GM18870 (cell line): Measurements from ENCODE around the gene ACOT13.
"Not testable (repeated sequence)": the region's sequence is repeated elsewhere in the genome, so short reads cannot be mapped to it uniquely, and the experiment has no call there.

ENCODE experiments used
- ATAC-seq: cut with Tn5 transposase; IDR thresholded peaks from one replicate; pipeline ENCODE4 v1.9.1; 2021; ENCODE audit warnings: moderate library complexity; ENCODE audit not compliant: unreplicated experiment

ACOT13 gene

DNA sequence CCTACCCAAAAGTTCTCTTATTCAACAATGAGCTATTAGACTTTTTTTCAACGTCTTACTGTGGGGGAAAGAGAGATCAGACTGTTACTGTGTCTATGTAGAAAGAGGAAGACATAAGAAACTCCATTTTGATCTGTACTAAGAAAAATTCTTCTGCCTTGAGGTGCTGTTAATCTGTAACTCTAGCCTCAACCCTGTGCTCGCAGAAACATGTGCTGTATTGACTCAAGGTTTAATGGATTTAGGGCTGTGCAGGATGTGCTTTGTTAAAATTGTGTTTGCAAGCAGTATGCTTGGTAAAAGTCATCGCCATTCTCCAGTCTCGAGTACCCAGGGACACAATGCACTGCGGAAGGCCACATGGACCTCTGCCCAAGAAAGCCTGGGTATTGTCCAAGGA is 5.1 kb upstream of the ACOT13 start:
- not testable (repeated sequence) for ATAC-seq

DNA sequence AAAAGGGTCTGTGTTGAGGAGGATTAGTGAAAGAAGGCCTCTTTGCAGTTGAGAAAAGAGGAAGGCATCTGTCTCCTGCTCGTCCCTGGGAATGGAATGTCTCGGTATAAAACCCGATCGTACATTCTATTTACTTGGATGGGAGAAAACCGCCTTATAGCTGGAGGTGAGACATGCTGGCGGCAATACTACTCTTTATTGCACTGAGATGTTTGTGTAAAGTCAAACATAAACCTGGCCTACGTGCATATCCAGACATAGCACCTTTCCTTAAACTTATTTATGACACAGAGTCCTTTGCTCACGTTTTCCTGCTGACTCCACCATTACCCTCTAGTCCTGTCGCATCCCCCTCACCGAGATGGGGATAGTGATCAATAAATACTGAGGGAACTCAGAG is 4.6 kb upstream of the ACOT13 start:
- no peak for ATAC-seq

DNA sequence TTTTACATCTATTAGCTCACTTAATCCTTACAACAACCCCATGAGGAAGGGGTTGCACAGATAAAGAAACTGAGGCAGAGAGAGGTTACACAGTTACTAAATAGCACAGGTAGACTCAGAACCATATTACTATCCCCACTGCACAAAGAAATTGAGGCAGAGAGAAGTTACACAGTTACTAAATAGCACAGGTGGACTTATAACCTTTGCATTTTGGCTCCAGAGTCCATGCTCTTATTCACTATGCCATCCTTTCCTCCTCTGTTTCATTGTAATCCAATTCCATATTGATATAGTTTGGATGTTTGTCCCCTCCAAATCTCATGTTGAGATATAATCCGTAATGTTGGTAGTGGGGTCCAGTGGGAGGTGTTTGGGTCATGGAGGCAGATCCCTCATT is 3.7 kb upstream of the ACOT13 start:
- no peak for ATAC-seq

DNA sequence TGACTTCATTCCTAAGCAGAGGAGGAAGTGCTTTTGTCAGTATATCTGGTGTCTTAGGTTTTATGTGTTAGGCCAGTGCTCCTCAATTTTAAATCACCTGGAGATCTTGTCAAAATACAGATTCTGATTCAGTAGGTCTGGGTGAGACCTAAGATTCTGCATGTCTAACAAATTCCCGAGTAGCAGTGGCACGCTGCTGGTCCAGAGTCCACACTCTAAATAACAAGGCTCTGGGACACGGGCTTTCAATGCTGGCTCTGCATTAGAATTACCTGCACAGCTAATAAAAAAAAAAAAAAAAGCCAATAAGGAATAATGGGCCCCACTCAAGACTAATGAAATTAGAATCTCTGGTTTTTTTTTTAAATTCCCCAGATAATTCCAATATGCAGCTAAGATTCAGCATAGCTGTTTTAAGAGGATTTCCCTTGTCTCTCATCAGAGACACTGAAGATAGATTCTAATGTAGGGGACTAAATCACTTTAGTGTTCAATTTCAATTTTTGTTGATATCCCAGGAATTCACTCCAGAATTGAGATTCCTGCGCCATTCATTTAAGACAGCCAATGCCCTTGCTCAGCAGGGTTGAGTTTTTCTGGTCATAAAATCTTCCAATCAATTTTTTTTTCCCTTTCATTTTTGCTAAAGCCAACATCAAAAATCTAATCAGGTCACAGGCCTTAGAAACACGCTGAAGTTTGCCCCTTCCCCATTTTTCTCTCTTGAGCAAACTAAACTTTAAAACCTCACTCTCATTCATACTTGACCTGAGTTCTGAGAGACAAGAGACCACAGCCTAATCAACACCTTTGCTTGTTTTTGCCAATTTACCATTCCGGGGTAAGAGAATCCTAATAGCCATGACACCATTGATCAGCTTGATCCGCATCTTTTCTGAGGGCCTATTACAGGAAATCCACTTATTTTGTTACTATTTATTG is 2.6 kb upstream of the ACOT13 start:
- no peak for ATAC-seq

DNA sequence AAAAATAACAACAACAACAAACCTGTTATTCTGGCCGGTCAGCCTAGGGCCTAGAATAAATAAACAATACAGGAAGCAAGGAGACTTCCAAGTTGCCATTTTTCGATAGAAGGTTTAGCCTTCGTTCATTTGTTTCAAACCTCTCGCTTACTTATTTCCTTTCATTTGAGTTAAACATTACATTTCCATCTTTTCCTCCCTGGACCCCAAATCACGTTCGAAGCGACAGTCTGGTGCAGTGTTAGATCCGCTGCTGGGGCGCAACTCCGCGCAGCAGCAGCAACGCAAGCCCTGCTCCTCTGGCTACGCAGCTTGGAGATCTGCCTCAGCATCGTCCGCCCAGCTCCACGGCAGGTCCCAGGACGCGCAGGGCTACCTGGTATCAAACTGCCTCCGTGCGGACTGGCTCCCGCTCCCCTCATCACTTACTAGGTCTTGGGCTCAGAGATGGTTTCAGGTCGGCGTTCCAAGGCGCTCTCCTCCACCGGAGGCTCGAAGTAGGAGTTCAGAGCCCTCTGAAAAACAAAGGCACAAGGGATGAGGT is 708 bp upstream of the ACOT13 start:
- ATAC-seq = peak; percentile 30

DNA sequence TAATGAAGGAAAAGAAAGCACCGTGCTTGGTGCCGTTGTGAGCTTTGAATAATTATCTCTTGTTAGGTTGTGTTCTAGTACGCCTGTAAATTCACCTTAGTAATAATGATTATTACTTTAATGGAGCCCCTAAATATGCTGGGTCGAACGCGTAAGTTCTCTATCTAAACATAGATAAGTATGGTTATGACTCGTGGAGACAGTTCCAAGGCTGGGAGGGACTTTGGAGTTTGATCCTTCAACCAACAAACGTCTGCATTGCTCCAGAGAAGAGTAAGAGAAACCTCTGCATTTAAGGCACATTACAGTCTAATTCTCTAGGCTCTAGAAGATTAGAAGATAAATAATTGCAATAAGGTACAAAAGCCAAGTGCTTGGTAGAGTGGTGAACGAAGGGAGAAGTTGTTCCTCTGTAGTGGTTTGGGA is 514 bp downstream of the ACOT13 start:
- no peak for ATAC-seq

DNA sequence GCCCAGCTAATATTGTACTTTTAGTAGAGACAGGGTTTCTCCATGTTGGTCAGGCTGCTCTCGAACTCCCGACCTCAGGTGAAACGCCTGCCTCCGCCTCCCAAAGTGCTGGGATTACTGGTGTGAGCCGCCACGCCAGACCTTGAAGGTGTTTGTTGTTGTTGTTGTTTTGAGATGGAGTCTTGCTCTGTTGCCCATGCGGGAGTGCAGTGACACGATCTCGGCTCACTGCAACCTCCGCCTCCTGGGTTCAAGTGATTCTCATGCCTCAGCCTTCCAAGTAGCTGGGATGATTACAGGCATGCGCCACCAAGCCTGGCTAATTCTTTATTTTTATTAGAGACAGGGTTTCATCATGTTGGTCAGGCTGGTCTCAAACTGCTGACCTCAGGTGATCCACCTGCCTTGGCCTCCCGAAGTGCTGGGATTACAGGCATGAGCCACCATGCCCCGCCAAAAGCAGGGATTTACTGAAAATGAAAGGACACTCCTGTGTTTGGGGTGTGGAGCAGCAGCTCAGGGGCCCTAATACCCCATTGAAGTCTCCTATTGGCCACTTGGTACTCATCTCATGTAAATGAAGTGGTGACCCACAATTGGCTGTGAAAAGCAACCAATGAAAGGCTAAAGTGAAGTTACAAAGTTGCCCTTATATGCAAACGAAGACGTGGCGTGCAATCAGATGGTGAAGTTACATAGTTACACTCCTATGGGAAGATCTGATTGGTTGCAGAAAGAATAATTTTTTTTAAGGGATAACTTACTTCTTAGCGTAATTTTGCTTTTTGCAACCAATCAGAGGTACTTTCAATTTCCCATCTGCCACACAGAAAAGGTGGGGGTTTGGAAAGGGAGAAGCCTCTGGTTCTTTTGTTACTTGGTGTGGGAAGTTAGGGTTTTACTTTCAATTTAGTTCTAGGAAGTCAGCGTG is 1.5 kb downstream of the ACOT13 start:
- ATAC-seq = not testable (repeated sequence)

DNA sequence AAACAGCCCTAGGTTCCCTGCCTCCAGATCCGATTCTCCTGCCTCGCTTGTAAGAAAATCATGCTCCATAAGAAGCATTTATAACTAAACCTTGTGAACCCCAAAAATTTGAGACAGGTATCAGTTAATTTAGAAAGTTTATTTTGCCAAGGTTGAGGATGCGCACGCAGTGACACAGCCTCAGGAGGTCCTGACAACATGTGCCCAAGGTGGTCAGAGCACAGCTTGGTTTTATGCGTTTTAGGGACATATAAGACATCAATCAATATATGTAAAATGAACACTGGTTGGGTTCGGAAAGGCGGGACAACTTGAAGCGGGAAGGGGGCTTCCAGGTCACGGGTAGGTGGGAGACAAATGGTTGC is 2.1 kb downstream of the ACOT13 start:
- no peak for ATAC-seq

DNA sequence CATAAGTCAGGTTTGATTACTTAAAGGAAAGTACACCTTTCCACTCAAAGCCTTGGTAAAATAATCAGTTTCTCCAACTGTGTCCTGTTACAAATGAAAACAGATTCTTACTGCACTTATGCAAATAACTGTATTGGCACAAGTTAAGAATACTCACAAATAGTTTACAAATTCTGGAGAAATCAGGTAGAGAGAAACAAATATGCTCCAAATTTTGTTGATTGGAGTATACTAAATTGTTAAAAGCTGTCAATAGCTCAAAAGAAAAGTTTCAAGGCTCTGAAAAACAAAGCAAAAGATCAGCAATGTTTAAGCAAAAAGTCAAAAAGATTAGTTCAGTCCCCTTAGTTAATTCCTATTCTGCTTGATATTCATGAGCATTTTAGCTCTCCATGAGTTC is 3.6 kb downstream of the ACOT13 start:
- ATAC-seq = not testable (repeated sequence)

DNA sequence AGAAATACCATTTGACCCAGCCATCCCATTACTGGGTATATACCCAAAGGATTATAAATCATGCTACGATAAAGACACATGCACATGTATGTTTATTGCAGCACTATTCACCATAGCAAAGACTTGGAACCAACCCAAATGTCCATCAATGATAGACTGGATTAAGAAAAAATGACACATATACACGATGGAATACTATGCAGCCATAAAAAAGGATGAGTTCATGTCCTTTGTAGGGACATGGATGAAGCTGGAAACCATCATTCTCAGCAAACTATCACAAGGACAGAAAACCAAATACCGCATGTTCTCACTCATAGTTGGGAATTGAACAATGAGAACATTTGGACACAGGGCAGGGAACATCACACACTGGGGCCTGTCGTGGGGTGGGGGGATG is 4.2 kb downstream of the ACOT13 start:
- not testable (repeated sequence) for ATAC-seq

DNA sequence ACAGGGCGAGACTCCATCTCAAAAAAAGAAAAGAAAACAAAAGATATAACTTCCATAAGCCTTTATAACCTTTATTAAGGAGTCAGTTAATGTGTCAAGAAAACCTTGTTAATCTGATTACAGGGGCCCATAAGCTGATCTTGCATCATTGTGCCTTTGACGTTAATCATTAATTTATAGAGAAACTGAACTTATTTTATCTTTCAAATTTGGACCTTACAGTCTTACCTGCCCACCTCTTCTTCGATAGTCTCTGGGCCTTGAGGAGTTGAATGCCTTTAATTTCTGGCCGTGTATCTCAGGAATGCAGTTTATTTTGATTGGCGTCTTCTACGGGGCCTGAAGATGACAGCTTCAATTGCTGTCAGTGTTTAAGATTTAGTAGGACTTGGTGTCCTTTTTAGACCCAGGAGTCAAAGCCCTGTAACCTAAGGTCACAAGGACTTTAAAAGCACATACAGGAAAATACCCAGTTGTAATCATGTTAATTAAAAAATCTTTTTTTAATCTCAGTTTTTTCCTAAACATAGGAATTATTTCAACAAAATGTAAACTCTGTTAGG is 5.8 kb downstream of the ACOT13 start:
- no peak for ATAC-seq

DNA sequence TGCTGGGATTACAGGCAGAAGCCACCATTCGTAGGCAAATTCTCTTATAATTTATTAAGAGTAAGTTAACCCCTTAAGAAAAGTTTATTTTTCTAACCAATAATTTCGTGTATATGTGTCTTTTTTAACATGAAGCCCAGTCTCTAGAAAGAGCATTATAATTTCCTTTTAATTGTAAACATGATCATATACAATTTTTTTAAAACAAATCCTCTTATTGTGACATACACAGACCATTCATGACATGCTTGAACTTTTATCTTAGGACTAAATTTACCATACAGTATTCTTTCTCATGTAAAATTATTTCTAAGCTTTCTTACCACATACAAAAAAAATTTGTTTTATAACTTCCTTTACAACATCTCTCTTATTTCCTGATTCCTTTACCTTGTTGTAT is 6.7 kb downstream of the ACOT13 start:
- ATAC-seq = no peak

DNA sequence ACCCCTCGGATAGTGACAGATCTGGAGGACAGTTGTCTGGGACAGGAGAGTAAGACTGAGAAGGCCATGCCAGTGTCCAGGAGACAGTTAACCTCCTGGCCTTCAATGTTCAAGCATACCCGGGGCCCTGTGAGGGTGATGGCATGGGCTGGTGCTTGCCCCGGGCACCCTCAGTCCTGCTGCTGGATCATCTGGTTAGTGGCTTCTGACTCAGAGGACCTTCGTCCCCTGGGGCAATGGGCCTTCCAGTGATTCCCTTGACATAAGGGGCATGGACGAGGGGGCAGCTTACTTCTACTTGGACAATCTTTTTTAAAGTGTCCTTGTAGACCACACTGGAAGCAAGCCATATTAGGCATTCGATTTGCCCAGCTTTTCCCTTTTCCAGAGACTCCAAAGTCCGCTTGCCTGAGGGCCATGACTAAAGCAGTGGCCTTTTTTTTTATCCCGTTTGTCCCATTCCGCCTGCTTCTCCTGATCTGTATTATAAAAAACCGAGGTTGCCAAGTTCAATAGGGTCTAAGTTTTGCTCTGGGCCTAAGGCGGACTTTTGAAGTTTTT is 12.0 kb downstream of the ACOT13 start:
- ATAC-seq = not testable (repeated sequence)

DNA sequence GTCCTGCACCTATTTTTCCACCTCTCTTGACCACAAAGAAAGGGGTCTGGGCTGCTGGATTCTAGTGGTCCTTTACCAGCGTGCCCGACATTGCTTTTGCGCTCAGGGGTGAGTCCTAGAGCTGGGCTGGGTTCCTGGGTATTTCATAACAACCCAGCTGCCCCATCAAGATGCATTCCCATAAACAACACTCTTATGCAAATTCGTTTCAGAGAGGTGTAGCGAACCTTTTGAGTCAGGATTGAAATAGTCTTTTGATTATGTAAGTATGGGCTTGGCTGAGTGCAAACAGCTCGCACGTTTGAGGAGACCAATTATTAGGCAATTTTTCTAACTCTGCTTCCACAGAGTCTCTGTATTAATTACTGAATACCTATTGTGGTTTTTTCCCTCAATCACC is 13.7 kb downstream of the ACOT13 start:
- ATAC-seq = no peak

DNA sequence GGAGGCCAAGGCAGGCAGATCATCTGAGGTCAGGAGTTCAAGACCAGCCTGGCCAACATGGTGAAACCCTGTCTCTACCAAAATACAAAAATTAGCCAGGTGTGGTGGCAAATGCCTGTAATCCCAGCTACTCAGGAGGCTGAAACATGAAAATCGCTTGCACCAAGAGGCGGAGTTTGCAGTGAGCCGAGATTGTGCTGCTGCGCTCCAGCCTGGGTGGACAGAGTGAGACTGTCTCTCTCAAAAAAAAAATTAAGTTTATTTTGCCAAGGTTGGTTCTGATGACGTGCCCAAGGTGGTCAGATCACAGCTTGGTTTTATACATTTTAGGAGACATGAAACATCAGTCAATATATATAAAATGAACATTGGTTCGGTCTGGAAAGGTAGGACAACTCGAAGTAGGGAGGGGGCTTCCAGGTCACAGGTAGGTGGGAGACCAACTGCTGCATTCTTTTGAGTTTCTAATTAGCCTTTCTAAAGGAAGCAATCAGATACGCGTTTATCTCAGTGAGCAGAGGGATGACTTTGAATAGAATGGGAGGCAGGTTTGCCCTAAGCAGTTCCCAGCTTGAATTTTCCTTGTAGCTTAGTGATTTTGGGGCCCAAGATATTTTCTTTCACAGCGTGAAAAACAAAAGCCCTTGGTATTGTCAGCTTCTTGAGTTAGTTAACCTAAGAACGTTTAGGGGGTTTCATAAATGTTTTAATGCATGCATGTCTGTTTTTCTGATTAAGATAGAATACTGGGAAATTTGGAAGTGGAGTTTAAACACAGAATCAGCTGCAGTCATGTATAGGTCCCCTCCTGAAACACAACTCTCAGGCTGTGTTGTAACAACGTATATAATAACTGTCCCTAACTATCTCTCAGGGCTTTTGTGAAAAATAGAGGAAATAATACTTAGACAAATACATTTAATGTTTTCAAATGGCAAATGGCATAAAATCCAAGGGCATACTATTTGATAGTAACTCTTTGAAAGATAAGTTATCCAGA is 16.7 kb downstream of the ACOT13 start:
- ATAC-seq = no peak

DNA sequence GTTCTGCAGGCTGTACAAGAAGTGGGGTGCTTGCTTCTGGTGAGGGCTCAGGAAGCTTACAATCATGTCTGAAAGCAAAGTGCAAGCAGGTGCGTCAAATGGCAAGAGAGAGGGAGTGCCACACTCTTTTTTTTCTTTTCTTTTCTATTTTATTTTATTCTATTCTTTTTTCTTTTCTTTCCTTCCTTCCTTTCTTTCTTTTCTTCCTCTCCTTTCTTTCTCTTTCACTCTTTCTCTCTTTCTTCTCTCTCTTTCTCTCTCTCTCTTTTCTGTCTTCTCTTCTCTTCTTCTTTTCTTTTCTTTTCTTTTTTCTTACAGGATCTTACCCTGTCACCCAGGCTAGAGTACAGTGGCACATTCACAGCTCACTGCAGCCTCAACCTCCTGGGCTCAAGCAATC is 19.5 kb downstream of the ACOT13 start:
- no peak for ATAC-seq

DNA sequence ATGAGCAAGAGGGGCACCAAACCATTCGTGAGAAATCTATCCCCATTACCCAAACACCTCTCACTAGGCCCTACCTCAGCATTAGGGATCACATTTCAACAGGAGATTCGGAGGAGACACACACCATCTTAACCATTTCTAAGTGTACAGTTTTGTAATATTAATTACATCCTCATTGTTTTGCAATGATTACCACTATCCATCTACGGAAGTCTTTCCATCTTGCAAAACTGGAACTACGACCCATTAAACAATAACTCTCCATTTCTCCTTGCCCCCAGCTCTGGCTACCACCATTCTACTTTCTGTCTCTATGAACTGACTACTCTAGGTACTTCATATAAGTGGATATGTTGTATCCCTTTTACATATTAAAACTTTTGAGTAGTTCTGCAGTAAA is 20.1 kb downstream of the ACOT13 start:
- no peak for ATAC-seq

DNA sequence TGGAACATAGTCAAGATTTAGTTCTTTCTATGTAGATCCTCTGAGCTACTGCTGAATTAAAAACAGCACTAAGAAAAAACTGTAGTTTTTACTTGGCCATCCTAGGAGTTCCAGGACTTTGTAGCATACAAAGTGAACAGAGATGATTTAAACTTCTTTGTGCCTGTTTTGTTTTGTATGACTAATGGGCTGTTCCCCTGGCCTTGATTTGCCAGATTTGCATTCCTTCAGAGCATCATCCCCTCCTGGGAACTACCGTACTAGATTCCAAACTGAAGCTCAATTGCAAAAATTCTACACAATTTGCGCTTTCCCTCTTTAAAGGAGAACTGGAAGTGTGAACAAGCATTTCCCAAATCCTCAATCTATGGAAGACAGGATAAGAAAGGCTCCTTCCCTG is 23.1 kb downstream of the ACOT13 start:
- ATAC-seq = no peak

DNA sequence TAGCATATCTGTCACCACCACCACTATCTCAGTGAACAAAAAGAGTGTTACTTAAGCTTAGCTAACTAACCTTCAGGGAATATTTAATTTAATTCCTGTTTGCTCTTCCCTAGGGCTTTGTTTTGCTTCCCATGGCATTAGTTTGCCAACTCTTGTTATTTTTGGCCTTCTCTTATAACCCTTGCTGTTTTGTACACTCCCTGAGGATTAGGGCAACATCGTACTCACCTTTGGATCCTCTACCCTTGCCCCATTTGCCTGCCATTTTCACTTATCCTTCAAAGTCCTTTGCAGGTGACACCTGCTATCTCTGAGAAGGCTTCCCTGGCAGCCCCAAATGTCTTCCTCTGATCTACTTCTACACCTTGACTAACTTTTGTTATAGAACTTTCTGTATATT is 23.7 kb downstream of the ACOT13 start:
- ATAC-seq = no peak

DNA sequence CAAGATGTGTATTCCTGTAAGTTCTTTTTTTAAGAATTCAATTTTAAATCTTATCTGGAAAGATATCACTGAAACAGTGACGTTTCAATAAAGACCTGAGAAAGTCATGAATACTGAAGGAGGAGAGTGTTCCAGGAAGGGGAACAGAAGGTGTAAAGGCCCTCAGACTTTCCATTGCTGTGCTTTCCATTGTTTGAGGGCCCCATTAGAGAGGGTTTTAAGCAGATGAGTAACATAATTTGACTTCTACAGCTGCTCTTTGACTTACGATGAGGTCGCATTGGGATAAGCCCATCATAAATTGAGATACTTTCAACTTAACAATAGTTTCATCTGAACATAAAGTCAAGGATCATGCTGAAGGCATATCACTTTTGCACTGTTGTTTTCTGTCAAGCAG is 24.7 kb downstream of the ACOT13 start:
- ATAC-seq = no peak
